Common myeloid progenitor, CD34-positive (primary cell): ENCODE measurements around the gene PTGFR. TPM values are rescaled to one million over a fixed set of nuclear protein-coding genes. Genes with fewer than 3 reads are reported as not detected.

Source experiments
- CTCF ChIA-PET: fragments of 350-600 bp; sonication (Branson Sonifier 250); formaldehyde crosslinking; loops from one replicate; lab custom pipeline; 2021; ENCODE audit warnings: antibody characterized with exemption; lab: Charles Lee
- POLR2A ChIA-PET: fragments of 350-600 bp; sonication (Branson Sonifier 250); formaldehyde crosslinking; loops from one replicate; lab custom pipeline; 2021; ENCODE audit warnings: antibody characterized with exemption; lab: Charles Lee
- DNase-seq, 3 donors: peaks; one replicate each; pipeline versions ENCODE4 v3.0.0 to v3.0.0-alpha.2; 2013
- H3K27ac ChIP-seq, 2 experiments: 1 replicate in 1 of 2; 2 replicates in 1 of 2; pipeline ENCODE4 v1.7.0; 2013; ENCODE audit warnings: inconsistent platforms in 2 of 2, low read length in 2 of 2, mild to moderate bottlenecking in 2 of 2, low read depth in 1 of 2, moderate library complexity in 1 of 2; ENCODE audit not compliant: severe bottlenecking in 2 of 2, insufficient read depth in 1 of 2, poor library complexity in 1 of 2
- H3K27me3 ChIP-seq, 5 experiments: replicated peaks in 2 of 5; 1 replicate in 3 of 5; 2 replicates in 2 of 5; pipeline versions ENCODE4 v1.6.1 to v1.7.0; 2013; ENCODE audit warnings: low read length in 4 of 5, mild to moderate bottlenecking in 2 of 5, moderate library complexity in 2 of 5, inconsistent platforms in 1 of 5; ENCODE audit not compliant: insufficient read depth in 5 of 5, control insufficient read depth in 4 of 5
- H3K36me3 ChIP-seq, 4 experiments: 1 replicate in 2 of 4; 2 replicates in 2 of 4; pipeline versions ENCODE4 v1.6.1 to v1.7.0; 2013; ENCODE audit warnings: low read length in 3 of 4, control low read depth in 1 of 4, mild to moderate bottlenecking in 1 of 4; ENCODE audit not compliant: control insufficient read depth in 4 of 4, insufficient read depth in 4 of 4
- H3K4me1 ChIP-seq, 4 experiments: 1 replicate in 3 of 4; 2 replicates in 1 of 4; pipeline versions ENCODE4 v1.6.1 to v1.7.1; 2013; ENCODE audit warnings: low read length in 3 of 4, mild to moderate bottlenecking in 3 of 4, control low read depth in 1 of 4, inconsistent platforms in 1 of 4, moderate library complexity in 1 of 4; ENCODE audit not compliant: control insufficient read depth in 4 of 4, insufficient read depth in 4 of 4; ENCODE audit errors: control extremely low read depth in 1 of 4
- H3K4me3 ChIP-seq, 7 experiments: 1 replicate in 4 of 7; 2 replicates in 3 of 7; pipeline versions ENCODE4 v1.5.1 to v1.7.0; 2013; ENCODE audit warnings: mild to moderate bottlenecking in 7 of 7, low read length in 6 of 7, moderate library complexity in 6 of 7, inconsistent platforms in 2 of 7, low read depth in 2 of 7, control low read depth in 1 of 7; ENCODE audit not compliant: insufficient read depth in 4 of 7, control insufficient read depth in 1 of 7; ENCODE audit errors: extremely low read depth in 1 of 7
- H3K9me3 ChIP-seq, 5 experiments: 1 replicate in 4 of 5; 2 replicates in 1 of 5; pipeline versions ENCODE4 v1.6.1 to v1.7.1; 2013; ENCODE audit warnings: low read length in 4 of 5, mild to moderate bottlenecking in 2 of 5, inconsistent platforms in 1 of 5, low read depth in 1 of 5, moderate library complexity in 1 of 5; ENCODE audit not compliant: control insufficient read depth in 4 of 5, insufficient read depth in 2 of 5; ENCODE audit errors: control extremely low read depth in 1 of 5
- WGBS: methylation state at CpG from one replicate; pipeline ENCODE4 v1.1.5; 2013; ENCODE audit not compliant: insufficient coverage; 5-methylcytosine and 5-hydroxymethylcytosine counted together
- polyA plus RNA-seq: library from polyadenylated mRNA; unstranded; fragments of 120-200 nt; gene quantifications from one replicate; pipeline ENCODE4 v1.2.1, GENCODE V29; 2013

Gene PTGFR, protein sequence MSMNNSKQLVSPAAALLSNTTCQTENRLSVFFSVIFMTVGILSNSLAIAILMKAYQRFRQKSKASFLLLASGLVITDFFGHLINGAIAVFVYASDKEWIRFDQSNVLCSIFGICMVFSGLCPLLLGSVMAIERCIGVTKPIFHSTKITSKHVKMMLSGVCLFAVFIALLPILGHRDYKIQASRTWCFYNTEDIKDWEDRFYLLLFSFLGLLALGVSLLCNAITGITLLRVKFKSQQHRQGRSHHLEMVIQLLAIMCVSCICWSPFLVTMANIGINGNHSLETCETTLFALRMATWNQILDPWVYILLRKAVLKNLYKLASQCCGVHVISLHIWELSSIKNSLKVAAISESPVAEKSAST
- 0.01 TPM for polyA plus RNA-seq

GRCh38 chr1:78490861-78491450 is at the start of gene PTGFR:
TSS of gene PTGFR (plus strand) at chr1:78490974. CDS start at chr1:78492744, 1,770 bp downstream.
- Histone ChIP-seq H3K4me3 (peak within 1 kb of the TSS in 5 of 7 experiments; percentile 42 to 69 (median 50)), H3K27ac (no peak within 1 kb of the TSS), H3K9me3 (peaks cover 0 to 2% (median 1%) of the 10 kb centered on the region in 5 experiments), H3K36me3 (no peaks in the 10 kb centered on the region), H3K4me1 (peaks cover 0 to 14% (median 8%) of the 10 kb centered on the region in 4 experiments), H3K27me3 (peaks cover 16 to 43% (median 24%) of the 10 kb centered on the region in 5 experiments)
- WGBS, result 0% methylated on average over 35 of the region's 42 CpGs
- ChIA-PET CTCF (no interaction called here), POLR2A (no interaction called here)
- peak in 2 of 3 donors; percentile 5 to 23 for DNase-seq

DNA sequence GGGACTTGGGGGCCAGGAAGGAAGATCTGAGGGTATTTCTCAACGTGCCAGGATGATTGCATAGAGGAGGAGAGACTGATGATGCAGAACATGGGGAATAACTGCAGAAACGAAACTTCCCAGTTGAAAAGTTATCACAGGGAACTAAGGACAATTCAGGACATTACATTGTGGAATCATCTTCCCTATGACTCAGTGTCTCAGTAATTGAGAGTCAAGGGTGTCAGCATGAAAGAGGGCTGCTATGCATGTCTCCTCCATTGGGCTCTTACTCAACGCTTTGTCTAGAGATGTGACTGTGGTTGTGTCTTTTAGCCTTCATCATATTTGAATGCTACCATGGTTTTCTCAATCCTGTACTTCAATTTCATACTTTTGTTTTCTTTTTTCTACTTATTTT is 48.9 kb upstream of the PTGFR start:
- no peak overlapping the region for H3K27ac ChIP-seq
- no peaks in the 10 kb centered on the region for H3K4me1 ChIP-seq
- CTCF ChIA-PET, result no interaction called here
- DNase-seq, result no peak
- POLR2A ChIA-PET, result no interaction called here
- no peaks in the 10 kb centered on the region for H3K27me3 ChIP-seq
- H3K9me3 ChIP-seq, result no peaks in the 10 kb centered on the region
- WGBS, result 58% methylated on average over 2 of the region's 3 CpGs
- H3K4me3 ChIP-seq, result no peak overlapping the region
- no peaks in the 10 kb centered on the region for H3K36me3 ChIP-seq

- no peak overlapping the region for H3K27ac ChIP-seq
- no peaks in the 10 kb centered on the region for H3K4me1 ChIP-seq
- ChIA-PET CTCF (no interaction called here), POLR2A (no interaction called here)
- no peak overlapping the region for H3K4me3 ChIP-seq
- H3K36me3 ChIP-seq, result no peaks in the 10 kb centered on the region
- no peaks in the 10 kb centered on the region for H3K9me3 ChIP-seq
- DNase-seq, result no peak
- no peaks in the 10 kb centered on the region for H3K27me3 ChIP-seq
These were observed 43.7 kb upstream of the PTGFR start for GRCh38 chr1:78447086-78447485.

GRCh38 chr1:78464449-78464891 is 26.3 kb upstream of the PTGFR start:
- no peak overlapping the region for H3K27ac ChIP-seq
- no peak overlapping the region for H3K4me3 ChIP-seq
- DNase-seq, result no peak
- H3K4me1 ChIP-seq, result no peaks in the 10 kb centered on the region
- peaks cover 0 to 11% (median 1%) of the 10 kb centered on the region in 5 experiments for H3K9me3 ChIP-seq
- no peaks in the 10 kb centered on the region for H3K27me3 ChIP-seq
- H3K36me3 ChIP-seq, result no peaks in the 10 kb centered on the region
- WGBS, result 100% methylated on average over 1 of the region's 1 CpG
- CTCF ChIA-PET, result no interaction called here
- POLR2A ChIA-PET, result no interaction called here

DNA sequence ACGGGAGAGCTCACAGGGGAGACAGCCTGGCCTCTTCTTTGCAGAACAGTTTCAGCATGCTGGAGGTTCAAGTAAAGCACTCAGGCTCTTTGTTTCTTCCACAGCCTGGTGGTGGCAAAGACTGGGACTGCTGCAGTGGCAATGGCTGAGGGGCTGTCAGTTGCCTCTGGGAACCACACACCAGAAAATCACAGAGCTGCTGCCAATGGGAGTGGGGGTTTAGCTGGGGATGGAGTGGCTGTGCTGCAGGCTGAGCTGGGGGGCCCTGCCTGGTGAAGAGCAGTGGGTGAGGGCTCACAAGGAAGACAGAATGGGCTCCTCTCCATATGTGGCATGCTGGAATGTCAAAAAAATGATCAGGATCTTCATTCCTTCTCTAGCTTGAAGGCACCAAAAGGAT is 25.6 kb upstream of the PTGFR start:
- CTCF ChIA-PET, result no interaction called here

DNA sequence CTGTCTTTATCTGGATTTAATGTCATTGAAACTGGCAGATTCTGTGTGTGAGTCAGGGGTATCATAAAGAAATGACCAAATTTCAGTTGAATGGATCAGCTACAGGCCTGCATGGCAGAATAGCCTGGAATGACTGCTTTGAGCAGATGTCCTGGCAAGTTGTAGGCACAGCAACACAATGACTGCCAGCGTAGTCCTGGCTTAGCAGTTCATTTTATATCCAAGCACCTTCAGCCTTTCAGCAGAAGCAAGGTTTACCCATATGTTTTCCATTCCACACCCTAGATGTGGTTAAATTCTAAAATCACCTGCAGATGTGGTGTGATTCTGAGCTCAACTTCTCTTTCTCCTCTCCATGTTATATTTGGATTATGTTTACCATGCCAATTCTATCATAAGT is 22.3 kb upstream of the PTGFR start:
- no peak for DNase-seq
- ChIA-PET POLR2A (no interaction called here), CTCF (no interaction called here)
- Histone ChIP-seq H3K9me3 (peaks cover 0 to 4% (median 0%) of the 10 kb centered on the region in 5 experiments), H3K4me3 (no peak overlapping the region), H3K36me3 (no peaks in the 10 kb centered on the region), H3K27me3 (no peaks in the 10 kb centered on the region), H3K27ac (no peak overlapping the region), H3K4me1 (no peaks in the 10 kb centered on the region)
- WGBS, result 83% methylated on average over 1 of the region's 1 CpG

More for the DNA sequence above, 25.6 kb upstream of the PTGFR start:
- Histone ChIP-seq H3K4me1 (no peaks in the 10 kb centered on the region), H3K4me3 (no peak overlapping the region), H3K27ac (no peak overlapping the region), H3K9me3 (peaks cover 0 to 11% (median 1%) of the 10 kb centered on the region in 5 experiments), H3K36me3 (no peaks in the 10 kb centered on the region), H3K27me3 (no peaks in the 10 kb centered on the region)
- POLR2A ChIA-PET, result no interaction called here
- 100% methylated on average over 1 of the region's 1 CpG for WGBS
- DNase-seq, result no peak

DNA sequence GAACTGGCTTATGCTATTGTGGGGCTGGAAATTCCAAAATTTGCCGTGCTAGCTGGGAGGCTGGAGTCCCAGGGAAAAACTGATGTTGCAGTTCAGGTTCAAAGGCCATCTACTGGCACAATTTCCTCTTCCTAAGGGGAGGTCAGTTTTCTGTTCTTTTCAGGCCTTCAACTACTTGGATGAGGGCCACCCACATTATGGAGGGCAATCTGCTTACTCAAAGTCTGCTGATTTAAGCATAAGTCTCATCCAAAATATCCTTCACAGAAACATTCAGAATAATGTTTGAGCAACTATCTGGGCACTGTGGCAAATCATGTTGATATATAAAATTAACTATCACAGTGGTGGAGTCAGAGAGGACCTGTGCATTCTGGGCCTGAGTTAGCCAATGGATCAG is 21.2 kb upstream of the PTGFR start:
- 100% methylated on average over 1 of the region's 1 CpG for WGBS
- H3K27ac ChIP-seq, result no peak overlapping the region
- POLR2A ChIA-PET, result no interaction called here
- no peaks in the 10 kb centered on the region for H3K36me3 ChIP-seq
- peaks cover 0 to 4% (median 0%) of the 10 kb centered on the region in 5 experiments for H3K9me3 ChIP-seq
- no peak for DNase-seq
- H3K4me1 ChIP-seq, result no peaks in the 10 kb centered on the region
- H3K4me3 ChIP-seq, result no peak overlapping the region
- CTCF ChIA-PET, result no interaction called here
- H3K27me3 ChIP-seq, result no peaks in the 10 kb centered on the region
